Measurements from ENCODE around the gene SUN5.
A peak's percentile ranks its signal among the peaks of the same experiment; 100 is the strongest.

The SUN5 gene

DNA sequence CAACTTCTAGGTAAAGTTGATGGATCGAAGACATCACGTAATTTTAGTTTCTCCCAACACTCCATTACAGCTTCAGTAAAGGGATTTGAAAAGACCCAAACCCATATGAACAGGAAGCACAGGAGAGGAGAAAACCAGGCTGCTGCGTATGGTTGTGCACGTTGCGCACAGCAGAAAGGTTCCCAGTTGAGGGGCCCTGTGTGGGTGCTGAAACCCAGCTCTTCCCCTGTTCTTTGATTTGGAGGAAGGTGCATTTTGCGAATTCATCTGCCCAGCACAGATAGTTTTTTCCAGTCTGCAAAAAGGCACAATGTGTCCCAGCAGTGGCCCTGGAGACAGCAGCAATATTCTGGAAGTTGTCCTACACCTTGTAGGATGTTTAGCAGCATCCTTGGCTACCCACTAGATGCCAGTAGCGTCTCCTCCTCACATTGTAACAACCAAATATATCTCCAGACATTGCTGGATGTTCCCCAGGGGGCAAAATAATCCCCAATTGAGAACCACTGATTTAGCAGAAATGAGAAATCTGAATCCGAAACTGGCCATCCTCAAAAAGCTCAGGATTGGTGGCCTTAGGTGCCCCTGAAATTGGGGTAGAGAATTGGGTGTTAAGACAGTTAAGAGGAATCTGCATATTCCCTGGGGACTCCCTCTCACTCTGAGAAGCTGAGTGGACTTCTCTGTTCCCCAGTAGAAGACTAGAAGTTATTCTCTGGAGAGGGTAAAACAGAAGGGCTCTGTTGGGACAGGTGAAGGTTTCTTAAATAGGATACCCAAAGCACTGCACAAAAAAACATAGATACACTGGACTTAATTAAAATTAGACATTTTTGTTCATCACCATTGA, 12.2 kb downstream of the SUN5 start:
- DNase-seq: no peak

DNA sequence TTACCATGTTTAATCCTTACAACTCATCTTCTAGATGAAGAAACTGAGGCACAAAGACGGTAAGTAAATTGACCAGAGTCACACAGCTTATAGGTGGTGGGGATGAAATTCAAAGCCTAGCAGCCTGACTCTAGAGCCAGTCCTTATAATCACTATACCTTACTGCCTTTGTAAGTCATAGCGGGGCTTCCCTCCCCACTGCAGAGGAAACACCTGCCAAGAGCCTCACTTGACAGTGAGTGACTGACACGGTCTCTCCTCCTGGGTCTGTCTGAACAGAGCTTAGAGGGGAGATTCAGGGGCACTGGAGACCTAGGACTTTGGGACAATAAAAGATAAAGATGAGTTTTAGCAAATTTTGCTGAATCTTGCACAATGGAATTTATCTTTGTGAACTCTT, 12.8 kb downstream of the SUN5 start:
- no peak for DNase-seq

DNA sequence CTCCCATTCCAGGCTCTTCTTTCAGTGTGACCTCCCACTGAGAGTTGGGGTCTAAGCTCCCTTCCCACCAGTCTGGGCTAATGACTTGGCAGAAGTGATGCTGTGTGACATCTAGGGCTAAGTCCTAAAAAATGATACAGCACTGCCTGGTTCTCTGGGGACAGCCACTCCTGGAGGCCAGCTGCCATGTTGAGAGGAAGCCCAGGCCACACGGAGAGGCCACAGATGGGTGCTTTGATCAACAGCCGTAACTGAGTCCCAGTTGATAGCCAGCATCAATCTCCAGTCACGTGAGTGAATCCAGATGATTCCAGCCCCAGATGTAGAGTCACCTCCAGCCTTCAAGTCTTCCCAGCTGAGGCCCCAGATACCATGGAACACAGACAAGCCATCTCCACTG, 13.8 kb downstream of the SUN5 start:
- DNase-seq: peak; percentile 42

DNA sequence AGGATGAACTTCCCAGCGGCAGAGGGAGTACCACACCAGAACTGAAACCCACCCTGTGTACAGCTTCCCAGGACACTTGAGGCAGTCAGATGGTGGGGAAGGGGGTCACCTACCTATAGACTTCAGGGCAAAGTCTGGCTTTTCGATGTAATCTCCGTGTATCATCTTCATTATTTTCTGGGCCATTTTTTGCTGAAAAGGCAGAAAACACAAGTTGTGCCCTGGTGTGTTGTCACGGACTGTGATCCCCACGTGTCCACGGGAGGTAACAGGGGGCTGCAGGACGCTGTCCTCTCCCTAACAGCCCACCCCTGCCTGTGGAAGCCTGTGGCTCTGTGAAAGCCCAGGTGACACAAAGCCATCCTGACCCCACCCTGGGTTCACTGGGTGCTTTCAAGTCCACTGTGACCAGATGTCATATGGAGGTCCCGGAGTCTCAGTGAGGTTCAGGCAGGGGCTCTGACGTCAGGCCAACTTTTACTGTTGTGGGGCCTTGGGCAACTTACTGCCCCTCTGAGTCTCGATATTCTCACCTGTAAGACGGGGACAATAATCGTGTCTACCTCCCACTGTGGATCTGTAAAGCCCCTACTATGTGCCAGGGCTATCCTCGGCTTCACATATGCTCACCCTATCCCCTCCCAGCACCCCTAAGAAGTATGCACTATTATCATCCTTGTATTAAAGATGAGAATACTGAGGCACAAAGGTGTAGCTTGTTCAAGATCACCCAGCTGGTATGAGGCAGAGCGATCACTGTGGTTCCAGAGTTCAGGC, 14.5 kb downstream of the SUN5 start:
- DNase-seq: no peak

DNA sequence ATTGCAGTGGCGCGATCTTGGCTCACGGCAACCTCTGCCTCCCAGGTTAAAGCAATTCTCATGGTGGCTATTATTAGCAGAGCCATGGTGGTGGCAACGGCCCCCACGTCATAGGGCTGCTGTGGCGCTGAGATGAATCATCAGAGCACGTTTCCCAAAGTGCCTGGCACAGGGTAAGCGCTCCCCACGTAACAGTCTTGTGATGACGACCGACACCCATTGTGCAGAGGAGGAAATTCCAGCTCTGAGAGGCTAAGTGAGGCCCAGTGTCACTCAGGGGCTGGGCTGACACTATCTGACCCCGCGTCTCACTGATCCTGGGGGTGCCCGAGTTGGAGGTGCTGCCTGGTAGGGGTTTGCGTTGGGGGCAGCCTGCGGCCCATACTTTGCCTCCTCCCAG, 16.2 kb downstream of the SUN5 start:
- DNase-seq: no peak

DNA sequence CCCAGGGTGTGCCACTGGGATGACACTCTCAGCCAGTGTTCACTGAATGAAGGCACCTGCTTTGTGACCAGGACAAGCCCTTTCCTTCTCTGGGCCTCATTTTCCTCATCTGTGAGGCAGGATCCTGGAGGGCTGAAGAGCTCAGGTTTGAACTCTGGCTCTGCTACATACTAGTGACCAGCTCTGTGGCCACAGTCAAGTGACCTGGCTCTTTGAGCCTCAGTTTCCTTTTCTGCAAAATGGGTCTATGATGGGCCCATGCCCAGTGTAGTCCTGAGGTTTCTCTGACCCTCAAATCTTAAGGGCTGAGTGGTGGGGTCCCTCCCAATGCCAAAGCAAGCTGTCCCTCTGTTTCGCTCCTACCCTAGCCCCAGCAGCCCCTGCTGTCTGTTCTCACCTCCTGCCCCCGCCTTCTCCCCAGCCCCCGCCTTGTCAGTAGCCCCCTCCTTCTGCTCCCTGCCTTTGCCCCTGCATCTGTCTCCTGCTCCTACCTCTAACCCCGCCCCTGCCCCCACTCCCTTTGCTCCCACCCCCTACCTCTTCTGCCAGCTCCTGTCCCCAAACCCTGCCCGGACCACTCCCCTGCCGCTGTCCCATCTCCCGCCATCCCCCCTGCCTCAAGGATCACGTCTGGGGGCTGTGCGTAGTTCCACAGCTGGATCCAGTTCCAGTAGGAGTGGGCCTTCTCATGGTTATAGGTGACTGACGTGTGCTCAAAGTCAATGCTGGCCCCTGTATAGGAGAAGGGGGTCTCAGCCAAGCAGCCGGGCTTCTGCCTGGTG, 17.0 kb downstream of the SUN5 start:
- no peak for DNase-seq

DNA sequence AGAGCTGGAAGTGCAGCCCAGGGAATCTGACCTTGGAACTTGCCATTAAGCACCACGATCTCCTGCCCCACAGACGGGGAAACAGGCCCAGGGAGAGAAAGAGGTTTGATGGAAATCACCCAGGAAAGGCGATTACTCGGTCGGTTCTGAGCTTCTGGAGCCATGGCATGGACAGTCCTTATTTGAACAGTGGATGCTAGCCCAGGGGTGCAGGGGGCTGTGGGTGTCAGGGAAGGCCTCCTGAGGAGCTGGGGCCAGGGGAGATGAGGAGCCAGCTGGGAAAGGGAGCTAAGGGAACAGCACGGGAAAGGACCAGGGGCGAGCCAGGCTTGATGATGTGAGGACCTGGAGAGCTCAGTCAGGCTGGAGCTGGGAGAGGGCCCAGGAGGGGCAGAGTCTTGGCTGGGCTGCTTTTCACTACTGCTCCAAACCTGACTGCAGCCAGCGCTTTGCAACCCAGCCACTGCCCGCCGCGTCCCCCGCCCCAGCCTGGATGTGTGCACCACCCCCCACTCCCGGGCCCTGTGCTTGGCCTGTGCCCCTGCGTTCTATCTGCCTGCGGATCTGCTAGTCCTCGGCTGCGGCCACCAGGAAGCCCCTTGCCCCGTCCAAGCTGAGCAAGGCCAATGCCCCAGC, 17.8 kb downstream of the SUN5 start:
- DNase-seq: no peak

DNA sequence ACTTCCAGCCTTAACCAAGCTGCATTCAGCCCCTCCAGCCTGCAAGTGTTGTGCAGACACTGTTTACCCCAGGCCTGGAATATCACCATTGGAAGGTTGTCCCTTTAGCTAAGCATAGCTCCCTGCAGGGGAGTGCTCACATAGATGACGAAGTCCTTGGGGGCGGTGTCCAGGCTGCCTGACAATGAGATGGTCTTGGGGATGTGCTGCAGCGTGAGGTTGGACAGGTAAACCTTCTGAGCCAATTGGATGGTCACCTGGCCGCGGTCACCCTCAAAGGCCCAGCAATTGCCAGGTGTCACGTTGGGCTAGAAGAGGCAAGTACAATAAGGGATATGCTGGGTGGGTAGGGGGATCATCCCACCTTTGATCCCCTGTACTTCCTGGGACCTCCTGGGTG, 18.6 kb downstream of the SUN5 start:
- no peak for DNase-seq

DNA sequence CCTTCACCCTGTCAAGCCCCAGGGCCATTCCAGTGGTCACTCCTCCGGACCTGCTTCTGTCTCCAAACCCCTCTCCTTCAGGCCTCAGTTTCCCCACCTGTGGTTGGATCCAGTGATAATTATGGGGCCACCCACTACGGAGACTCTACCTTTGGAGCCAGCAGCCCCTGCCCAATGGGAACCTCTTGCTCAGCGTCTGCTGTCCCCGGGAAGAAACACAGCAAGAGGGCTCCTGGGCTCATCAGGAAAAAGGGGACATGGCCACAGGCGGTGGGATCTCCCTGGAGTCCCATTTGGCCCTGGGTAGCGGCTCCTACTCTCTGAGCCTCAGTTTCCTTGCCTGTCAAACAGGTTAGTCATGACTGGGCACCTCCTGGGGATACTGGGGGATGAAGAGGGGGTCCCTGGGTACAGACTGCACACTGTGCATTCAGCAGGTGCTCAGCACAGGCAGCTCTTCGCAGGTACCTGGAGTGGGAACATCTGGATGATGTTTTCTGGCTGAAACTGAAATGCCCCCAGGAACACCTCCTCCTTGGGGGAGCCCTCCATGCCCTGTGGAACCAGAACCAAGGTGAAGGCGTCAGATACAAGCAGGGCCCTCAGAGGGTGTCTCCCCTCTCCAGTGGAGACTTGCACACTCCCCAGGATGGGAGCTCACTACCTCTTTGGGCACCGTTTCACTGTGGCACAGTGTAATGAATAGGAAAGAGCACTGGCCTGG, 19.4 kb downstream of the SUN5 start:
- no peak for DNase-seq

DNA sequence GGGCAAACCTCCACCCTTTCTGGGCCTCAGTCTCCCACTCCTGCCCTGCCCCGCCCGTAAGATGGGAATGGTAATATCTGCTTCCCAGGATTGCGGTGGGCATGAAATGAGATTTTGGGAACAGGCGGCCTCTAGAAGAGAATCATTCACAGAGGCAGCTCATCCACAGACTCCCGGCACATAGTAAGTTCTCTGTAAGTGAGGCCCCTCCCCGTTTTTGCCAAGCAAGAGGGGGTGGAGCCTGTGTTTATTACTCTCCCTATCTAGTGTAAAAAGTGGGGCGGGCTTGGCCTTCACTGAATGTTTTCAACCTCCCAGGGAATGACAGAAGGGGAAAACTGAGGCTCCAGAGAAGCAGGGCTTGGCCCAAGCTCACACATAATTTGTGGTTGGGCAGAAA, 20.0 kb downstream of the SUN5 start:
- no peak for DNase-seq

DNA sequence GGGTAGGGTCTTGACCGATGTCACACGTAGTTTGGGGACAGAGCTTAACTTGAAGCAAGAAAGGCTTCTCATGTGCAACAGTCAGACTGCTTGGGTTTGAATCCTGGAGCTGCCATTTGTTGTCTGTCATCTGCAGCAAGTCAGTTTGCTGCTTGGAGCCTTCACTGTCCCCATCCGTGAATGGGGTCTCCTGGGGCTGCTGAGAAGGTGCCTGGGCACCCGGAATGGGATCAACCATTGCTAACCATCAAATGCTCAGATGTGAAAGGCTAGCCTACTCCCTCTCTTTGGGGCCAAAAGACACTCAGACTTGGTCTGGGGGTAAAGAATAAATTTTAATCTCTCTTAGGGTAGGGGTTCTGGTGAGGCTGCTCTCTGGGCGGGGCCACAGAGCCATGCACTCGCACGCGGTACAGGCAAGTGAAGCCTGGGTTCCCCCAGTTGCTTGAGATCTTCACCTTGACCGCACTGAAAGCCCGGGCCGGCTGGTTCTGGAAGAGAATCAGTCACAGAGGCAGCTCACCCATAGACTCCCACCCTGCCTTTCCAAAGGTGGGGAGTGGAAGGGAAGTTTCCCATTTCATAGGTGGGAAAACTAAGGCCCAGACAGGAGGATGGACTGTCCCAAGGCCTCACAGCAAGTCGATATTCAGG, 20.6 kb downstream of the SUN5 start:
- no peak for DNase-seq

DNA sequence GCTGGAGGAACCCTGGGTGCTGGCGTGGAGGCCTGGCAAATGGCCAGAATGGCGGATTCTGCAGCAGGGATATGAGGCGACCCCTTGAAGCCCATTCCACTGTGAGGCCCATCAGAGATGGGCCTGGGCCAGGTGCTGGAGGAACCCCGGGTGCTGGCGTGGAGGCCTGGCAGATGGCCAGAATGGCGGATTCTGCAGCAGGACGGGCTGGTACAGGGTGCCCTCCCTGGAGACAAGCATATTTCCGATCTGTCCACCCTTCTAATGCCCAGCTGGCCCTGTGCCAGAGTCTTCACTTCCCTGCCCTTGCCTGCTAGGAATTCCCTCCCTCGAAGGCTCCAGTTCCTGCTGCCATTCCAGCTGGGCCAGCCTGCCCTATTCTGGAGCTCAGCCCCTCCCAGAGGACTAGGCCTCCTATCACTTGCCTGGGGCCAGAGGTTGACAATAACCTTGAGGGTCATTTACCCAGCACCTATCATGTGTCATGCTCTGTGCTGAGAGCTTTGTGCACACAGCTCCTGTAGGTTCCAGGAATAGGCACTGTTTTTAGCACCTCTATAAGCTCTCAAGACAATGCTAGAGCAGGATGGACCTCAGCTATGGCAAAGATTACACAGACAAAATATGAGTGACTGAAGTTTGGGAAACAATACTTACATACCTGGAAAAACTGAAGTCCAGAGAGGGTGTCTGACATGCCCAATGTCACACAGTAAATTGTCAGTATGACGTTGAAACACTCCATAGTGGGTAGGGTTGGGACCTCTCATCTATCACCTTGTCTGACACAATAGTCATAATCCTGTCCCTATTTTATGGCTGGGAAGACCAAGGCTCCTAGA, 21.4 kb downstream of the SUN5 start:
- peak; percentile 28 for DNase-seq

DNA sequence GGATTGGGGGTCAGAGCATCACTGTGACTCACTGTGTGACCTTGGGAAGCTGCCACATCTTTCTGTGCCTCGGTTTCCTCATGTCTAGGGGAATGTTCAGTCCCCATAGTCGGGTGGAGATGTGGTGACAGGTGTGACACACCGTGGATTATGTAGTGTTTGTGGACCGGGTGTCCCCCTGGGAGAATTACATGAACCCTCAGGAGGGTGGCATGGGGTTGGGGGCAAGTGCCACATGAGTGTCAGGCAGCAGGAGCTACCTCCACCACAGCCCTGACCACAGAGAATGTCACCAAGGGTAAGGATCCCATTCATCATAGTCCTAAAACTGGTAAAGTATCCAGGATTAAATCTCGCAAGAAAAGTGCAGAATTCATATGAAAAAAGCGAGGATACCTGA, 23.2 kb downstream of the SUN5 start:
- no peak for DNase-seq

DNA sequence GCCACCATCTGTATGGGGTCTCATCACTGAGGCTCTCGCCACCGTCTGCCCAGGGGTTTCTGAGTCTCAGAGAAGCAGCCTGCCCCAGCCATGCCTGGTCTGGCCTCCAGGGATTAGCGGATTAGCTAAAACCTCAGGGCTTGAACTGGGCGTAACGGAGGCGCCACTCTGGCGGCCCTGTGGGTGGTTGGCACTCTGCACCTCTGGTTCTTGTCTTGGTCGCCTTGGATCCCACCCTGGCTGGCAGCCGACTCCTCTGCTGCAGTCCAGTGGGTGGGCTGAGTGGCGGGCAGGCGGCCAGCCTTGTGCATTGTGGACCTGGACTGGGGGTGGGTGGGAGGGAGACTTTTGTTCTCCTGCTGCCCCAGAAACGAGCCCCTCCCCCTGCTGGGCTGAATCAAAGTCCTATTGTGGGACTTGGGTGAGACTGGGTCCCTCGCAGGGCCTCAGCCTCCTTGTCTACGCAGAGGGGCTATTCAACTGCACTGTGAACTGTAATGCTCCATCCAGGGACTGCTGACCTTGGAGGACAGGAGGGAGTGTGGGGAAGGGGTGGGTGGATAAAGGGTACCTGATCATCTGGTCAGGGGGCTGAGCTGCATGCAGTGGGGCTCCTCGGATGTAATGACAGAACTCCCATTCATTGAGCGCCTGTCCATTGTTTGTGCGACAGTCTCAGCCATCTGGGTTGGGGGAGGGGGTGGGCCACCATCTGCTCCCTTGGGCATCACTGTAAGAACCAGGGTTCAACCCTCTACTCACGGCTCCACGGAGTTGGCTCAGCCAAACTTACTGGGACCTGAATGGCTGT, 23.9 kb downstream of the SUN5 start:
- DNase-seq: peak; percentile 17

DNA sequence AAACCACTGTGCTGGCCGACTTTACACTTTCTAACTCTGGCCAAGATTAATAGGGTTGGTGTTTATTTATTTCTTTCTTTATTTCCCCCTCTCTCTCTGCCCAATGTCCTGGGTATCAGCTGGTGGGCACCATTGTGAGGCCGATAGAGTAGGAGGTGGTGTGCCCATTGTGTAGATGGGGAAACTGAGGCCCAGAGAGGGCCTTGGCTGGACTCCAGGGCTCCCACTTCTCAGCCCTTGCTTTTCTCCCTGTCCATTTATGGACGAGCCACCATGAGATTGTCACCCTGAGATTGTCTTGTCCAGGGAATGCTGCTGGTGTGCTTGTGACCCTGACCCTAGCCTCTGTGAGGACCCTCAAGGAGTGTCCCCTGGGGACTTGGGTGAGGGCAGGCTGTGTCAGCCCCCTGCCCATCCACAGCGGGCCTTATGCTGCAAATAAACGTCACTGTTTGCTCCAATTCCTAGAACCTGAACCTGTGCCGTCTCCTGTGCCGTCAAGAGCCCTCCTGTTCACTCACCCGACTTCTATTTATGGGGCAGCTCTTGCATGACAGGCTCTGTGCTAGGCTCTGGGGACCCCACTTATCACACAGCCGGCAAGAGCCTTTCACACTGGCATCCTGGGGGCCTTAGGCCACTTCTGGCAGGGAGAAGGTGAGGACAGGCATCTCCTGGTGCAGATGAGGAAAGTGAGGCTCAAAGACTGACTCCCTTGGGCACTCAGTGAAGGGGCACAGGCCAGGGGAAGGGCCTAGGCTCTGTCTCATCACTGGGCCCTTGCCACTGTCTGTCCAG, 24.8 kb downstream of the SUN5 start:
- DNase-seq: no peak

DNA sequence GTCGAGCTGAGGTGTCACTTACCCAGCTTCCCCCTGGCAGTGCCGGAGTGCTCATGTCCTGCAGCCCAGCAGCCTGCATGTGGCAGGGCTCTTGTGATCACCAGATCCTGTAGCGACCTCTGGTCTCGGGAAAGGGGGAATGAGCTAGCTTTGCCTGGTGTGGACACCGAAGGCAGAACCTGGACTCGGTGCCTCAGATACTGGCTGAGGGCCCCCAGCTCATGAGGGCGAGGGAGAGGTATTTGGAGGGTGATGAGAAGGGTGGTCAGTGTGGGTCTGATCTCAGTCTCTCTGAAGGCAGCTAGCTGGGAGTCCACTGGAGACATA, 26.3 kb downstream of the SUN5 start:
- DNase-seq: no peak

DNA sequence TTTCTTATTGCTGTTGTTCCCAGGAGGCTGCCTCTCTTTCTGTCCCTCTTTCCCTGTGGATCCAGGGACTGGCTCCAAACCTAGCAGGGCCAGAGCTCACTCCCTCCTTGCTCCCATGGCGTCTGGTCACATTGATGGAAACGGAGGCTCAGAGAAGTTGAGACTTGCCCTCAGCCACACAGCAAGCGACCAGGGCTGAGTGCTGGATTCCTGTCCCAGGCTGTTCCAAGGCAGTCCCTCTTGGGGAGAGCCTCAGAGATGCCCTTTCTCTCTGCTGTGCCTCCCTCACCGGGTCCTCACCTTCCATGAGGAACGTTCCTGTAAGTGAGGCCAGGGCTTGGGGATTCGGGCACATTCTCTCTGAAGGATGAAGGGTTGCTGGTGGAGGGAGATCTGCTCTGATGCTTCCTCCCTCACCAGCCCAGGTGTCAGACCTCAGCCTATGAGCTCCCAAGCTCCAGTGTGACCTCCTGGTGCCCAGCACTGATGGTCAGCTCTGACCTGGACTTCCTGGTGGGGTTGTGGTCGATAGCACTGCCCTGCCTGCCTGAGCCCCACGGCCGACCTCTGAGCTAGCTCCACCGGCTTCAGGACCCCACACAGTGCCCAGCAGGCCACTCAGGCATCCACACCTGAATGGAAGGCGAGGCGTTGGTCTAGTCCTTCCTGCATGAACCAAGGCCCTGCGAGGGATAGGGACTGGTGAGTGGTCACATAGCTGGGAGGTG, 26.8 kb downstream of the SUN5 start:
- no peak for DNase-seq

DNA sequence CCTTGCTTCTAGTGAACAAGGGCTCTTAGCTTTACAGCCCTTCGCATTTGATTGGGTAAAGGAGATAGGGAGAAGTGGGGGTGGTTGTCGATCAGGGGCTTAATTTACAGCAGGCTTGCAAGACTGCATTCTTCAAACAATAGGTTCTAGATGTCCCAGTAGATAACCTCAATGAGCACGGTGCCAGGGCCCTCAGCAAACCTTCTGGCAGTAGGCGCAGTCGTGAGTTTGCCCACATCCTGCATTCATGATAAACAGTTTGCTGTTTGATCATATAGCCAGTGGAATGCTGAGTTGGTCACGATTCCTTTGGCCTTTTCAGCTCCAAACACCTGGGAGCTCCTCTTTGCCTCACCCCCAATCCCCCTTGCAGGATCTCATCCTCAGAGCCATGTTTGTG, 27.5 kb downstream of the SUN5 start:
- DNase-seq: no peak
